ENCODE results near the gene HDAC11. TPM values are rescaled to one million over a fixed set of nuclear protein-coding genes. Genes with fewer than 3 reads are reported as not detected.
A peak's percentile ranks its signal among the peaks of the same experiment; 100 is the strongest.
"Not testable (repeated sequence)": the region's sequence is repeated elsewhere in the genome, so short reads cannot be mapped to it uniquely, and the experiment has no call there.

The HDAC11 gene
- polyA plus RNA-seq, 2 of the 4 experiments (the other 2 are of a cell fraction), result 5.6 to 8.4 TPM

DNA sequence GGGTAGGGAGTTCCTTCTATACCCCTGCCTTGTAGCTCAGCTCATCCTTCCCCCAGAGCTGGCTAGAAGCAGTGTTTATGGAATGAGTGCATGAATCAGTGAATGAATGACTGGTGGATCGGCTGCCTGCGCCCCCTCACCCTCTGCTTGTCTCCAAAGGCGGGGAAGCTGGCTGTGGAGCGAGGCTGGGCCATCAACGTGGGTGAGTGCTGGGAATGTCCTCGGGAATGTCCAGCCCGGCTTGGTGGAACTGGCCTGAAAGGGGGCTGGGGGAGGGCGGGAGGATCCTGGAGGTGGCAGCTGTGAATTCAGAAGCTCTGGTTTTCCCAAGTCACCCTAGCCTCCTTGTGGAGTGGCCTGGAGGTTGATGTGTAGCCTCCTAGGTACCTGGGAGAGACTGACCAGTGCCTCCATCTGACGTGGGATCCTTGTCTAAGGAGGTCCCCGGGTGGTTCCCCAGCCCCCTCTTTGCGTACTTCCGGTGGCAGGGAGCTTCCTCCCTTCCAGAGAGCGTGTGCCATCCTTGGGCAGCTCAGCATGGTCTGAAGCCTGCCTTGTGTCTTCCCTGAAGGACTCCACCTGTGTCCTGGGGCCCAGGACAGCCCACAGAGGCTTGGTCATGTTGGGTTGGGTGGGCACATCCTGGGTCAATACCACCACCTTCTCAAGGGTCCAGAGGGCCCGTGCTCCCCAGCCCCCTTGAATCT lies 18.4 kb downstream of the HDAC11 start:
- Histone ChIP-seq H3K4me2 (no peak overlapping the region), H3K27ac (no peak overlapping the region), H3K9me3 (no peaks in the 10 kb centered on the region), H3K4me3 (no peak overlapping the region), H3K4me1 (no peaks in the 10 kb centered on the region)
- FAIRE-seq (no peak), DNase-seq (ENCODE audit: low read depth in 1 of 2, low spot score in 1 of 2) (no peak), ATAC-seq (no peak)
- ChIA-PET CTCF (interaction anchor here (0.8 to 11.8 kb wide), 14 partner anchors 9 to 145 kb away, joined by 3 to 1096 read pairs (median 4); no protein-coding TSS in a partner anchor), POLR2A (no interaction called here)
- TF ChIP-seq, protein P1, sequence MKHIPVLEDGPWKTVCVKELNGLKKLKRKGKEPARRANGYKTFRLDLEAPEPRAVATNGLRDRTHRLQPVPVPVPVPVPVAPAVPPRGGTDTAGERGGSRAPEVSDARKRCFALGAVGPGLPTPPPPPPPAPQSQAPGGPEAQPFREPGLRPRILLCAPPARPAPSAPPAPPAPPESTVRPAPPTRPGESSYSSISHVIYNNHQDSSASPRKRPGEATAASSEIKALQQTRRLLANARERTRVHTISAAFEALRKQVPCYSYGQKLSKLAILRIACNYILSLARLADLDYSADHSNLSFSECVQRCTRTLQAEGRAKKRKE (CRISPR knock-in tag; IDR thresholded peaks at IDR 0.05; ENCODE audit: low read depth), result no peak
- TF ChIP-seq PHF8 (IDR thresholded peaks at IDR 0.05; ENCODE audit: borderline replicate concordance, low read depth) (no peak), NR3C1 (IDR thresholded peaks at IDR 0.05) (no peak), ZSCAN20 (CRISPR knock-in tag; IDR thresholded peaks at IDR 0.05) (no peak), TFCP2L1 (CRISPR knock-in tag; IDR thresholded peaks at IDR 0.05) (no peak), POLR2AphosphoS2 (conservative IDR thresholded peaks at IDR 0.05; ENCODE audit: low read length) (no peak), KDM1A (IDR thresholded peaks at IDR 0.05; ENCODE audit: low read depth) (no peak)
- TF ChIP-seq, protein P2, sequence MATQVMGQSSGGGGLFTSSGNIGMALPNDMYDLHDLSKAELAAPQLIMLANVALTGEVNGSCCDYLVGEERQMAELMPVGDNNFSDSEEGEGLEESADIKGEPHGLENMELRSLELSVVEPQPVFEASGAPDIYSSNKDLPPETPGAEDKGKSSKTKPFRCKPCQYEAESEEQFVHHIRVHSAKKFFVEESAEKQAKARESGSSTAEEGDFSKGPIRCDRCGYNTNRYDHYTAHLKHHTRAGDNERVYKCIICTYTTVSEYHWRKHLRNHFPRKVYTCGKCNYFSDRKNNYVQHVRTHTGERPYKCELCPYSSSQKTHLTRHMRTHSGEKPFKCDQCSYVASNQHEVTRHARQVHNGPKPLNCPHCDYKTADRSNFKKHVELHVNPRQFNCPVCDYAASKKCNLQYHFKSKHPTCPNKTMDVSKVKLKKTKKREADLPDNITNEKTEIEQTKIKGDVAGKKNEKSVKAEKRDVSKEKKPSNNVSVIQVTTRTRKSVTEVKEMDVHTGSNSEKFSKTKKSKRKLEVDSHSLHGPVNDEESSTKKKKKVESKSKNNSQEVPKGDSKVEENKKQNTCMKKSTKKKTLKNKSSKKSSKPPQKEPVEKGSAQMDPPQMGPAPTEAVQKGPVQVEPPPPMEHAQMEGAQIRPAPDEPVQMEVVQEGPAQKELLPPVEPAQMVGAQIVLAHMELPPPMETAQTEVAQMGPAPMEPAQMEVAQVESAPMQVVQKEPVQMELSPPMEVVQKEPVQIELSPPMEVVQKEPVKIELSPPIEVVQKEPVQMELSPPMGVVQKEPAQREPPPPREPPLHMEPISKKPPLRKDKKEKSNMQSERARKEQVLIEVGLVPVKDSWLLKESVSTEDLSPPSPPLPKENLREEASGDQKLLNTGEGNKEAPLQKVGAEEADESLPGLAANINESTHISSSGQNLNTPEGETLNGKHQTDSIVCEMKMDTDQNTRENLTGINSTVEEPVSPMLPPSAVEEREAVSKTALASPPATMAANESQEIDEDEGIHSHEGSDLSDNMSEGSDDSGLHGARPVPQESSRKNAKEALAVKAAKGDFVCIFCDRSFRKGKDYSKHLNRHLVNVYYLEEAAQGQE (IDR thresholded peaks at IDR 0.05), result no peak
- WGBS (ENCODE audit: missing lambda C conversion rate), result 73% methylated on average over 12 of the region's 14 CpGs

DNA sequence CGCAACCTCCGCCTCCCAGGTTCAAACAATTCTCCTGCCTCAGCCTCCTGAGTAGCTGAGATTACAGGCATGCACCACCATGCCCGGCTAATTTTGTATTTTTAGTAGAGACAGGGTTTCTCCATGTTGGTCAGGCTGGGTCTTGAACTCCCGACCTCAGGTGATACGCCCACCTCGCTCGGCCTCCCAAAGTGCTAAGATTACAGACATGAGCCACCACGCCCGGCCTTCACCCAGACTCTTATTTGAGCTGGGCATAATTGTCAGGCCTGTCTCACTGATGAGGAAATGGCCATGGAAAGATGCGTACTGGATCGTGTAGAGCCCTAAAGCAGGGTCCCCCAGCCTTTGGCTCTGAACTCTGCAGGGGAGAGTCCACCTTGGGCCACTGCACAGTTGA lies 19.1 kb downstream of the HDAC11 start:
- H3K4me1 ChIP-seq; H3K4me2 ChIP-seq; H3K27ac ChIP-seq; FAIRE-seq; ATAC-seq; H3K9me3 ChIP-seq; H3K4me3 ChIP-seq; DNase-seq (ENCODE audit: low read depth in 1 of 2, low spot score in 1 of 2); POLR2A ChIA-PET: not testable (repeated sequence)
- CTCF ChIA-PET, result interaction anchor here (0.9 to 11.8 kb wide), 16 partner anchors 9 to 407 kb away, joined by 3 to 1096 read pairs (median 7); no protein-coding TSS in a partner anchor
- WGBS (ENCODE audit: missing lambda C conversion rate), result 82% methylated on average over 11 of the region's 11 CpGs

DNA sequence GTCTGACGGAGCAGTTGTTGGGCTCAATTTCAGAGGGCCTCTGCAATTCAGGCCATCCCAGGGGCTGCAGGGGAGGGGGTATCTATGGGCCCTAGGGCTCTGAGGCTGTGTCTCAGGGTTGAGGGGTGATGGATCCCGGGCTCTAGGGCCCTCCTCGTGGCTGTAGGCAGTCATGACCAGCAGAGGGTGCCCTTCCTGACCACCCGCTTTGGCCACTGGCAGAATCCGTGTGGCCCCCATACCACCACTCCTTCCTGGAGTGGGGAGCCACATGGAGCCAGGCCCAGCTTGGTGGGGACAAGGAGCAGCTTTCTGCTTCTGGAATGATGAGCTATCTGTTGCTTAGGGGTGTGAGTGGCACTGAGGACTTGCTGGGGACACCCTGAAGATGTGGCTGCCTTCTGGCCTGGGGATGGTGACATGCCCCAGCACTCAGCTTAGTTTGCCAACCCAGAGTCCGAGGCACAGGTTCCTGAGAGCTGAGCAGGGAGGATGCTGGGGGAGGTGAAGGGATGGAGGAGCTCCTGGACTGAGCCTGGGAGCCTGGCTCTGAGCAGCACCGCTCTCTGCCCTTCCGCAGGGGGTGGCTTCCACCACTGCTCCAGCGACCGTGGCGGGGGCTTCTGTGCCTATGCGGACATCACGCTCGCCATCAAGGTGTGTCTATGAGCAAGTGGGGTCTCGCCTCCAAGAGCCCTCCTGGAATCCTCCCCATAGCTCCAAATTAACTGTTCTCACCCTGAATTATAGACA lies 20.2 kb downstream of the HDAC11 start:
- CTCF ChIA-PET, result interaction anchor here (0.6 to 11.8 kb wide), 26 partner anchors 10 to 408 kb away, joined by 3 to 1096 read pairs (median 4); no protein-coding TSS in a partner anchor
- TF ChIP-seq, protein P3, sequence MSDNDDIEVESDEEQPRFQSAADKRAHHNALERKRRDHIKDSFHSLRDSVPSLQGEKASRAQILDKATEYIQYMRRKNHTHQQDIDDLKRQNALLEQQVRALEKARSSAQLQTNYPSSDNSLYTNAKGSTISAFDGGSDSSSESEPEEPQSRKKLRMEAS (IDR thresholded peaks at IDR 0.05), result 0 out of 2 replicates have a peak, but pooled peaks have one; percentile 27
- peak; percentile 74 for TF ChIP-seq SMC3 (IDR thresholded peaks at IDR 0.05)
- TF ChIP-seq RAD21 (conservative IDR thresholded peaks at IDR 0.05 in 1 of 2, IDR thresholded peaks at IDR 0.05 in 1 of 2), result peak; percentile 54 to 56
- no peak for TF ChIP-seq SREBF2 (IDR thresholded peaks at IDR 0.05)
- no peak for TF ChIP-seq FOSB (CRISPR knock-in tag; IDR thresholded peaks at IDR 0.05)
- TF ChIP-seq, protein P4, sequence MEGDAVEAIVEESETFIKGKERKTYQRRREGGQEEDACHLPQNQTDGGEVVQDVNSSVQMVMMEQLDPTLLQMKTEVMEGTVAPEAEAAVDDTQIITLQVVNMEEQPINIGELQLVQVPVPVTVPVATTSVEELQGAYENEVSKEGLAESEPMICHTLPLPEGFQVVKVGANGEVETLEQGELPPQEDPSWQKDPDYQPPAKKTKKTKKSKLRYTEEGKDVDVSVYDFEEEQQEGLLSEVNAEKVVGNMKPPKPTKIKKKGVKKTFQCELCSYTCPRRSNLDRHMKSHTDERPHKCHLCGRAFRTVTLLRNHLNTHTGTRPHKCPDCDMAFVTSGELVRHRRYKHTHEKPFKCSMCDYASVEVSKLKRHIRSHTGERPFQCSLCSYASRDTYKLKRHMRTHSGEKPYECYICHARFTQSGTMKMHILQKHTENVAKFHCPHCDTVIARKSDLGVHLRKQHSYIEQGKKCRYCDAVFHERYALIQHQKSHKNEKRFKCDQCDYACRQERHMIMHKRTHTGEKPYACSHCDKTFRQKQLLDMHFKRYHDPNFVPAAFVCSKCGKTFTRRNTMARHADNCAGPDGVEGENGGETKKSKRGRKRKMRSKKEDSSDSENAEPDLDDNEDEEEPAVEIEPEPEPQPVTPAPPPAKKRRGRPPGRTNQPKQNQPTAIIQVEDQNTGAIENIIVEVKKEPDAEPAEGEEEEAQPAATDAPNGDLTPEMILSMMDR (IDR thresholded peaks at IDR 0.05), result peak; percentile 57
- TF ChIP-seq, protein P5, sequence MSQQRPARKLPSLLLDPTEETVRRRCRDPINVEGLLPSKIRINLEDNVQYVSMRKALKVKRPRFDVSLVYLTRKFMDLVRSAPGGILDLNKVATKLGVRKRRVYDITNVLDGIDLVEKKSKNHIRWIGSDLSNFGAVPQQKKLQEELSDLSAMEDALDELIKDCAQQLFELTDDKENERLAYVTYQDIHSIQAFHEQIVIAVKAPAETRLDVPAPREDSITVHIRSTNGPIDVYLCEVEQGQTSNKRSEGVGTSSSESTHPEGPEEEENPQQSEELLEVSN (IDR thresholded peaks at IDR 0.05; ENCODE audit: borderline replicate concordance, low read depth), result no peak
- H3K4me3 ChIP-seq, result no peak overlapping the region
- no peak overlapping the region for H3K4me2 ChIP-seq
- no peak overlapping the region for H3K27ac ChIP-seq
- DNase-seq (ENCODE audit: low read depth in 1 of 2, low spot score in 1 of 2) (peak in 1 of 2 experiments; percentile 75), ATAC-seq (peak; percentile 58 to 80; a peak in 5 of 6 replicates), FAIRE-seq (no peak)
- WGBS (ENCODE audit: missing lambda C conversion rate), result 61% methylated on average over 12 of the region's 15 CpGs
- POLR2A ChIA-PET, result no interaction called here
- H3K9me3 ChIP-seq, result no peaks in the 10 kb centered on the region
- peaks cover 6% of the 10 kb centered on the region; the same call in 1 of the 3 replicates for H3K4me1 ChIP-seq

All from A549 (cell line).